Putamen (tissue), 1 donor: ENCODE measurements around the gene WDR38.

Experiments used
- DNase-seq: peaks from one replicate; pipeline ENCODE4 v3.0.0-alpha.2; 2016; ENCODE audit warnings: low spot score

WDR38 gene

DNA sequence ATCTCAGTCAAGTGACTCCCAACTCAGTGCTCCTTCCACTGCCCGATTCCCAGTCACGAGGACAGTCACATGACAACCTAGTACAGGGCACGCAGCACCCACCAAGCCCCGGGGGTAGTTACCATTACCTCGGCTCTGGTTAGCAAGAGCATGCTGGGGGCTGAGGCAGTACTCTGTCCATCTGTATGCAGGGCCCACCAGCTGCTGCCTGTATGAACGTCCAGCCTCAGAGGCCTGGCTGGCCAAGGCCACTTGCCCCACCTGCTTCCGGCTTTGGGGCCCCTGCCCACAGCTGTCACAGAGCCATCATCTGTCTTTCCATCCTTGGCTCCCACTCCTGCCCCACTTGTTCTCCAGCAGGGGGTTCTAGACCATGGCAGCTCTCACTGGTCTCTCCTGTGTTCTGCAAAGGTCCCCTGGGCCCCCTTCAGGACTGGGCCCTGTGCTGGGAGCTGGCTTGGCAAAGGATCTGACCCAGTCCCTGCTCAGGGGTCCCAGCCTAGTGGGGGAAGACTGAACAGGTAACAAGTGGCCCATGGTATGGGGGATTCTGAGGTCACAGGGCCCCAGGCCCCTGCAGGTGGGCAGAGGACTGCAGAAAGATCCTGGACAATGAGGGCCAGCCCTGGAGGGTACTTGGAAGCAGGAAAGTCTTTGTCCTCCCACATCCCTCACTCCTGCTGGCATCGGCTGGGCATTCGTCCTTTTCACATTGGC, 5.2 kb downstream of the WDR38 start:
- no peak for DNase-seq

DNA sequence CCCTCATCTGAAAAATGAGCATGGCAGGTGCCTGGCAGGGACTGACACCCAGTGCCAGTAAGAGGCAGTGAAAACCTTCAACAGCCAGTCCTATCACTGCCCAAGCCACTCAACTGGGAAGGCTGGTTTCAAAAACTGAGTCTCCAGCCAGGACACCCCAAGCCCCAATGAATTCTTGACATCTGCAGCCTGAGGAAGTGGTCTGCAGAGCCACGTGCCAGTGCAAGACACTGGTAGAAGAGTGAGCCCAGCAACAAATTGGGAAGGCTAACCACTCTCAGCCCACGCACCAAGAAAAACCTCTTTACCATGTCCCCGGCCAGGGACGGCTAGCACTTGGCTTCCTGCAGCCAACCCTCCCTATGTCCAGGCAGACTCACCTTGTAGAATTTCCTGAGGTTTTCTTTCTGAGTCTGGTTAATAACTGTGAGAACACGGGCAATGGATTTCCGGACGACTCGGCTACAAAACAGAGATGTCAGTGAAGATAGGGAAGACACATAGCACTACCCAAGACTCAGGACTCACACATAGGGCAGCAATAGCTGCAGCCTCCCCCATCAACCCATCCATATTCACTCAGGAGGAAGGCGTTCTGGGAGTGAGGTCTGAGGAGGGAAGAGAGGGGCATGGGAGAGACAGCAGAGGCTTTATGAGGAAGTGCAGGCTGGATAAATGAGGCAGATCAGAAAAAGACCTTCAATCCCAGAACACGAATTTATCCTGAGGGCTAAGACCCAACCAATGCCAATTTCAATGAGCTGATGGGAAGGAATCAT, 6.7 kb downstream of the WDR38 start:
- no peak for DNase-seq

DNA sequence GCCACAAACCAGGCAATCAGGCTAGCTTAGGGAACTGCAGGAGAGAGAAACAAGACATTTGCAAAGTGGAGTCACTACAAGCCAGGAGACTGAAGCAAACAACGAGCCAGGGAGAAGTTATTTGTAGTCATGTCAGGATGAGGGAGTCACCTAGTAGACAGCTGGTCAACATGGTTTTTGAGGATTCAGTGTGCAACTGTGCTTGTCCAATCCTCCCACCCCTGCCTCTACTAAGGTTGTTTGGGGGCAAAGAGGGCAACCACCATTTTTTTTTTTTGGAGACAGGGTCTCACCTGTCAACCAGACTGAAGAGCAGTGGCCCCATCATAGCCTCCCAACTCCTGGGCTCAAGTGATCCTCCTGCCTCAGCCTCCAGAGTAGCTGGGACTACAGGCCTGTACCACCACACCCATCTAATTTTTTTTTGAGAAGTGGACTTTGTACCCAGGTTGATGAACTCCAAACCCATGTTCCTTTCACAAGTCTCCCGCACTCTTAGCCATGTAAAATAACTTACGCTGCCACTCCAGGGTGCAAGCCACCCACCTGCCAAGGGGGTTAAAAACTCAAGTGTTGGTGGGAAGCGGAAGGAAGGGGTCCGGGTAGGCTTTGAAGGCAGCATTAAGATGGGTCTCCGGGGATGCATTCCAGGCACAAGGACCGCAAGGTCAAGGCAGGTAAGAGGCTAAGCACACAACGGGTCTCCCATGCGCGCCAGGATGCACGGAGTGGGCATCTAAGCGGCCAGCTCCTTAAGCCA, 7.5 kb downstream of the WDR38 start:
- no peak for DNase-seq

DNA sequence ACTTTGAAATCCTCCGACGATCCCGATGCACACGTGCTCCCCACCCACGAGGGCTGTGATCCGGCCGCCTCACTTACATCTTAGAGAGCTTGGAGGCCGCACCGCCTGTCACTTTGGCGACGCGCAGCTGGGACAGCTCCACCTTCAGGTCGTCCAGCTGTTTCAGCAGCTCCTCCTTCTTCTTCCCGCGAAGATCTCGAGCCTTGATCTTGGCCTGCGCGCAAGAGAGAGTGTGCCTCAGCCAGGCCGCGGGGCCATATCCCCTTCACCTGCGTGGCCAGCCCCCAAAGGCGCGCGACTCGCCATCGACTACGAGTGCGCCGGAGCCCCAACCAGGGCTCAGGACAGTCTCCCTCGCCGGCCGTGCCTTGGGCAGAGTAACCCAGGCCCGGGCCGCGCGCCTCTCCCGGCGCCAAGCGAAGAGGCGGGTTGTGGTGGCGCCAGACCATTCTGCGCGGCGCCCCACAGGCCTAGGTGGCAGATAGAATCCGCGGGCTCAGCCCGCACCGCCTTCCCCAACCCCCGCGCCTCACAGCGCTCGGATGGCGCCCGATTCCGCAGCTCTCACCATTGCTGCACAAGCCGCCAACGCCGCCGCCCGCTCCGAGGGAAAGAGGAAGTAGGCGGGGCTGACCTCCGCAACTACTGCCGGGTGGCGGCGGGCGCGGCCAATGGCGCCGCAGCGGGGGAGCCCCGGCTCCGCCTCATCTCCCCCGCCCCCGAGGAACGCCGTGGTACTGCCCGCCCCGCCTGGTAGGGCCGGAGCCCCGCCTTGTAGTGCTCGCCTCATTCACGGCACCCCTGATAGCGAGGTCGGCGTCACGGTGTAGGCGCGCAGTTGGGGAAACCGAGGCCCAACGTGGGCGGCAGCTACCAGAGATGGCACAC, 8.3 kb downstream of the WDR38 start, which contains the start of the genes ARPC5L and RPL35:
Gene ARPC5L (plus strand): TSS at position 789 of the 888 bp plus-strand sequence. CDS start 7,161 bp downstream, outside the sequence.
Gene RPL35 (minus strand): TSS at position 616 of the 888 bp plus-strand sequence. CDS start 45 bp downstream, at position 571.
- DNase-seq = peak; percentile 94

DNA sequence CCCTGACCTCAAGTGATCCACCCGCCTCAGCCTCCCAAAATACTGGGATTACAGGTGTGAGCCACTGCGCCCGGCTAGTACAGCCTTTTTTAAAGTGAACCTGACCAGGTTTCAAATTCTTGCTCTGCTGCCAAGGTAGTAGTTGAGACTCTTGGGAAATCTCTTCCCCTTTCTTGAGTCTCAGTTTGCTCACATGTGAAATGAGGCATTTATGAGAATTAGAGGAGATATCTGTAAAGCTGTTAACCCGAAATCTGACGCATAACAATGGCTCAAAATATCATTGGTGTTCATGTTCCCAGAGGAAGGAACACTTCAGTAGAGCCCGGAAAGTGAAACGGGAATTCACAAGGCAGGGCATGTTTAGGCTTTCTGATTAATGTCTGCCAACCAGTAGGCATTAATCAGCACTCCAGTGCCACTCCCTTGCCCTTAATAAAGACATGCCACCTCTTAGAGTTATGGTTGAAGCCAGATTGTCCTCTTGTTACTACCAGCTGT, 10.2 kb downstream of the WDR38 start:
- DNase-seq = no peak

DNA sequence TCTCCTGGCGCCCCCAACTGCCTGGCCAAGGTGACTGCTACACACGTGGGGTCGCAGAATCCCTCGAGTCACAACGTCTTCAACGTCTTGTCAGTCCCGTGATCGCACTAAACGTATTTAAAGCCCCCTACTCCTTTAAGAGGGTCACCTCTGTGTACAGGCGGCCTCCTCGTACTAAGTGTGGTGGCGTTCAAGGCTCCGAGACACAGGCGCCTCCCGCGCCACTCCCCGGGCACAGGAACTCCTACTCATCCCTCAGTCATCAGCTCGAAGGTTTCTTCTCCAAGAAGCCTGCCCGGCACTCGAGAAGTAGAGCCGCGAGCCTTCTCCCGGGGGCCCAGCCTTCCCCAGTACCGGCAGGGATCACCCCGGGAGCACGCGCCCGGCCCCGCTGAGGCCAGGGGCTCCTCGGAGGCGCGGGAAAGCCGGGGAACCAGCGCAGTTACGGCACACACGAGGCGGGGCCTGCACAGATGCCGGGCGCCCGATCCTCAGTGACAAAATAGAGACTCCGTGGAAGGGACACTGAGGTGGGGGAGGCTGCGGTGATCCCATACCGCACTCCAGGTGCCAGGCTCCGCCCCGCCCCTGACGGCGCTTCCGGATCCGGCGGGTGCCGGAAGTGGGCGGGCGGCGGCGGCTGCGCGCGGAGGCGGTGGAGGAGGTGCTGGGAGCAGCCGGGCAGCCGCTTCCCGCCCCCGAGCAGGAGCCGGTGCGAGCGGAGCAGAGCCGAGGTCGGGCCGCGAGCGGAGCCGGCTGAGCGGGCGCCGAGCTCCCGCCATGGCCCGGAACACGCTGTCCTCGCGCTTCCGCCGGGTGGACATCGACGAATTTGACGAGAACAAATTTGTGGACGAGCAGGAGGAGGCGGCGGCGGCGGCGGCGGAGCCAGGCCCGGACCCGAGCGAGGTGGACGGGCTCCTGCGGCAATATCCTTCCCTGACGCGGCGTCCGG, 15.5 kb downstream of the WDR38 start:
- DNase-seq = peak; percentile 88

DNA sequence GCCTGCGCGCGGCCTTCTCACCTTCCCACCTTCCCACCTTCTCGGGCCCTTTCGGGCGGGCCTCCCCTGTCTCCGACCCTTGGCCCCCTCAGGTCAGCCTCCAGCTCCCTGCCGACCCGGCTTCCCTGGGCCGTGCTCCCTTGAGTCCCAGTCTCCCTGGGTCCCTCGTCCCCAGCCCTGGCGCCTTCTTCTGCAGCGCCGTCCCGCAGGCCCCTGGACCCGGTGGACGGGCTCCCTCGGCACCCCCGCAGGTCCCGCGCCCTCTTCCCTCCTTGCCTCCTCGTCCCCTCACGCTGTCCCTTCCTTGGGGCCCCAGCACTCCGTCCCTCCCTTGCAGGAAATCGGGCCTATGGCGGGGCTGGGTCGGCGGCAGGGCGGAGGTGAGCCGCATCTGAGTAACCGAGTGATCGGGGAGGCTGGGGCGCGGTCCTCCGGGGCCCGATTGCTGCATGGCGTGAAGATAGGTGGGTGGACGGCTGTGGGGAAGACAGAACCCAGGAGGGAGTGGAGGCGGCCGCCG, 16.3 kb downstream of the WDR38 start:
- DNase-seq = no peak

DNA sequence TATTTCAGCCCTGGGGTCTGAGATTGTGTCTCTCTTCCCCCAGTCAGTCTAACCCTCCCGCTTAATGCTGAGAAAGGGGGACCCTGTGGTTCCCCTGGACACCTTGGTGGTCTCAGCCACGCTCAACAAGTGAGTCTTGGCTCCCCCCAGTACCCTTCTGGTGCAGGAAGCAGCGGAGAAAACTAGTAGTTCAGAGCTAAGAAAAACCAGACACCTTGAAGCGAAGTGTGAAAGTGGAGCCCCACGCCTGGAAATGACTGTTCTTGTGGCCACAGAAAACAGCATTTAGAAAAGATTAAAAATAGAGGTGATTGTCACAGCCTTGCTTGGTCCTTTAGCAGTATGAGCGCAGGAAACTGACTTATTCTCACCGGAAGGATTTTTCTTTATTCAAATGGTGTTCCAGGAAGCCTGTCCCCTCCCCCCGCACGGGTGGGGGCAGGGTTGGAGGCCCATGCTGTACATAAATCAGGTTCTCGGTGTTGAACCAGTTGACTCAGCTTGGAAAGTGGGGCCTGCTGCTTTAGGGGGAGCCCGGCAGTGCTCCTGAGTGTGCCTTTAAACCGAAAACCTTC, 16.8 kb downstream of the WDR38 start:
- DNase-seq = no peak

DNA sequence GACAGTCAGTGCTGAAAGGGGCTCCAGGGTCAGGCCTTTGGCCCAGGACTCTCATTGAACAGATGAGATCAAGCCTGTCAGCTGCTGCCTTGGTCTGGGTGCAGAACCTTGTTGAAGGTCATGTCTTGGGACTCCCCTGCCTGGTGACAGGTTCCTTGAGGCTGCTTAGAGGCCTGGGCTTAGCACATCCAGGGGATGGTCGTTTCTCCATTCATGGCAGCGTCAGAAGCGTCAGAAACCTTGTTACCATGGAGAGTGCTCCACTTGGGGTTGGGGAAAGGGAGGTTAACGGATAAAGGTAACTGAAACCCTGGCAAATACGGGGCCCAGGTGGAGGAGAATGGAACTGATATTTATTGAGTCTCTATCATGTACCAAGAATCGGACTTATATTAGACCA, 17.5 kb downstream of the WDR38 start:
- DNase-seq = no peak

DNA sequence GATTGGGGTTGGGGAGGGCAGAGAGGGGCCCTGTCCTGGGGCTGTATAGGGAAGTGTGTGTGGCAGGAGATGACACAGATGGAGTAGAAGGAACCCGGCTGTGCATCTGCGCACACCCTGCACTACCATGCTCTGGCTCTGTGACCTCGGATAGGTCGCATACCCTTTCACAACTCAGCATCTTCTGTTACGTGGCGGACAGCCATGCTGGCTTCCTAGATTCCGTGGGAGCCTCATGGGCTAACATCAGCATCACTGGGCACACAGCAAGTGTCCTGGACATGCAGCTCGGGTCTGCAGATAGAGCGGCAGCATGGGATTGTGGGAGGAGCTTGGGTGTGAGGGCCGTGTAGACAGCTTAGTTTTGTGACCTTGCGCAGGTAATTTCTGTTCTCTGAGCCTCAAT, 17.9 kb downstream of the WDR38 start:
- DNase-seq = no peak

DNA sequence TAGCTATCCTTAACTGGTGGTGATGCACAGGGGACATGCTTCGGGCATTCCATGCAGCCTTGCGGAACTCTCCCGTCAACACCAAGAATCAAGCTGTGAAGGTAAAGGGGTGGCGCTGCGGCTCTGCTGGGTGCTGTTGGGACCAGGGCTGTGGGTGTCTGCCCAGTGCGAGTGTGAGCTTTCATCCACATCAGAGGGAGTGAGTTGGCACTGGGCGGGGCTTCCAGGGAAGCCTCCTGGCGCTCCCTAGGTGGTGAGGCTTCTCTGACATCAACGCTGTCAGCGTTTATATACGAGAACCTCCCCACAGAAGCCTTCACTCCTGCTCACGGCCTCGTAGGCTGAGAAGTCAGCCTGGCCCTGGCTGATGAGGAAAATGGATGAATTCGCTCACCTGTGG, 20.4 kb downstream of the WDR38 start:
- DNase-seq = no peak

DNA sequence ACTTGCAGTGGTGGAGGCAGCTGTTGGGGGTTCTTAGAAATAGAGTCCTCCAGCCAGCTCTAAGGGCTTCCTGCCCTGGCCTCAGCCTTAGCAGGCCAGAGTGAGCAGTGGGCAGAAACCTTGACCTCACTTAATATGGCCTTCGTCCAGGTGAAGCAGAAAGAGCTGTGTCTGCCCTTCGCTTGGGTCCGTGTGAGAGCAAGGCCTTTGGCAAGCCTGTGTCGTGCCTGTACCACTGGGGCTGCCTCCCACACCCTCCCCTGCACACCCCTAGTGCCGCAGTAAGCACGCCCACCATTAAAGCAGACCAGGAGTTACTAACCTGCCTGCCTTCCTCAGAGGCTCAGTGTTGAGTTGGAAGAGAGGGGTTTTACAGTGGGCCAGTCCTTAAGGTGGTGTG, 22.2 kb downstream of the WDR38 start:
- no peak for DNase-seq

DNA sequence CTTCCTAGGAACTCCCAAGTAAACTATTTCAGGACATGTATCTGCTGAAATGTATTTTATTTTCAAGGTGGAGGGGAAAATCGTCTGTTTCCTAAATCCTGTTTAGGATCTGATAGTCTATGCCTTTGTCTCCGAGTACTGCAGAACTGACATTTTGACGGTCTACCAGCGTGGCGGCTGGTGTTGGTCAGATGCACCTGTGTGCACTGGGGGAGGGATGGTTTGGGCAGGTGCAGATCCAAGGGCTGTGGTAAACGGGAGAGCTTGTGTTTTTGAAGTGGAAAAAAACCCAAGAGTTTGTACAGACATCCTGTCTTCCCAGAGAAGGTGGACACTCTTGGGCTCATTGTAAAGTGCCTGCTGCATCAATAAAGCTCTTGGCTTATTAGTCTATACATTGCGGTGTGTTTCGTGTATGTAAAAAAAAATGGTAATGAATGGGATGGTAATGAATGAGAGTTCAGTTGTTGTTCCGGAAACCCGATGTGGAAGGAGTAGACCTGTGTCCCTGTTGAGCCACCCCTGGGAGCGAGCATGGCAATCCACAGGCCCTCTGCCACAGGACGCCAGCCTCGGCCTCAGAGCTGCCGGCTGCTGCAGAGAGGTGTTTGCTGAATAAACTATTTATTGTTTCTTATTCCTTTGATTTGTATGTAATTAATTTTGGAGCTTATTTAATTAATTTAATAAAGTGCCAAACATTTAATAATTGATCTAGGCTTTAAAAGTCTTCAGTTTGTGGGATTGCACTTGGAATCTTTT, 23.9 kb downstream of the WDR38 start:
- no peak for DNase-seq

DNA sequence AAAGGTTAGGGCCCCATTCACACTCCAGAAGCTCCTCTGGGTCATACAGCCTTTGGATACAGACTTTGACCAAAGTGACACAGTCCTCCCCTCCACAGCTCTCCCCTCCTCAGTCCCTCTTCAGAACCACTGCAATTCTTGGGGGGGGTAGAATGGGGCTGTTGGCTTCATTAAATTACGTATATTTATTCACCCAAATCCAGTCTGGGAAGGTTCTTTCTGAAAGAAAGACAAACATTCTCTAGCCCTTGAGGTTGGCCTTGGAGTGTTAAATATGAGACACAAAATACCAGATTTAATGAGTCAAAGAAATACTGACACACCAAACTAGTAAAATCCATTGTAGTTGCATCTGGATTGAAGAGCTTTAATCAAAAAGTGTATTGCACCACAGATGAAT, 24.8 kb downstream of the WDR38 start:
- DNase-seq = no peak

DNA sequence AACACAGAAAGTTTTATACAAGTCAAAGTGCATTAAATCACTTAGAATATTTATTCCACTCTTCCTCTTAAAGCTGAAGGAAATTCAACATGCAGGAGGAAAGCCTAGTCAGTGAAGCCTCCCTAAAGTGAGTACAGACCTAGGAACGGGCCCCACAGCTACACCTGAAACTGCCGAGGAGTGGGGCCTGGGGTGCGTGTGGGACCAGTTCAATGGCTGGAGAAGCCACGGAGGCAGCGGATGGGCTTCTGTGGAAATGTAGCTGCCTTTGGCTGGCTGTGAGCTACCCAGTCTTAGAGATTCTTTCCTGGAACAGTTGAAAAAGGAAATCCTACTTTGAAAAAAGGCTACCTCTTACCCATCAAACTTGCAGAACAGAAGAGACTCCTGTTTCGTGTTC, 25.3 kb downstream of the WDR38 start:
- no peak for DNase-seq

DNA sequence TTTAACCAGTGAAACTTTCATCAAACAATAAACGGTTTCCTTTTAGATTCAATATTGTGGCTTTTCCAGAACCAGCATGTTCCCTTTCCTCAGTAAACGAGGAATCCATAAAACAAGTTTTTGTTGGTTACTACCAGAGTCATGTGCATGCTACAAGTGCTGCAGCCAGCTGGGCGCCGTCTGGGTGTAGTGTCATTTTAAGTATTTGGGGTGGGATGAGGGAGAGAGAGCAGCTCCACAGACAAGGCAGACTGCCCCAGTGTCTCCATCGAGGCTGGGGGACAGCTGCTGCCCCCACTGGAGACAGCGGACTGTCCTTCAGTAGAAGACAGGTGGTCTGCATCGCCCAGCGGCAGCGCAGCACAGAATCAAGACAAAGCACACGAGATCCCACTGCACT, 26.0 kb downstream of the WDR38 start:
- no peak for DNase-seq

DNA sequence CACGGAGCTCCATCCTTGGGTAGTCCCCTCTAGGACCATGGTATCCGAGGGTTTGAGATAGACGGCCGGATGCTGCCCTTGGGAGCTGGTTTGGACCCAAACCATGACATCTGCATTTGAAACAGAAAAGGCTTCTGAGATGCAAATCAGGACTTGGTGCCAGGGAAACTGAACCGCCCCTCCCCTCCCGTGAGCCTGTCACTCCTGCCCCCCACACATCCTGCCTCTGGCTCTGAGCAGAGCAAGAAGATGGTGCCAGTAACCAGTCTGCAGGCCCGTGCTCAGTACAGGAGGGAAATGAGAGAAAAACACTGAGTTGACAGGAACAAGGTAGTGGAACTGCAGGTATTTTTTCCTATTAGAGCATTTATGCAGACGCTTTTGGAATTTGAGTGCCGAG, 27.2 kb downstream of the WDR38 start:
- peak; percentile 70 for DNase-seq

DNA sequence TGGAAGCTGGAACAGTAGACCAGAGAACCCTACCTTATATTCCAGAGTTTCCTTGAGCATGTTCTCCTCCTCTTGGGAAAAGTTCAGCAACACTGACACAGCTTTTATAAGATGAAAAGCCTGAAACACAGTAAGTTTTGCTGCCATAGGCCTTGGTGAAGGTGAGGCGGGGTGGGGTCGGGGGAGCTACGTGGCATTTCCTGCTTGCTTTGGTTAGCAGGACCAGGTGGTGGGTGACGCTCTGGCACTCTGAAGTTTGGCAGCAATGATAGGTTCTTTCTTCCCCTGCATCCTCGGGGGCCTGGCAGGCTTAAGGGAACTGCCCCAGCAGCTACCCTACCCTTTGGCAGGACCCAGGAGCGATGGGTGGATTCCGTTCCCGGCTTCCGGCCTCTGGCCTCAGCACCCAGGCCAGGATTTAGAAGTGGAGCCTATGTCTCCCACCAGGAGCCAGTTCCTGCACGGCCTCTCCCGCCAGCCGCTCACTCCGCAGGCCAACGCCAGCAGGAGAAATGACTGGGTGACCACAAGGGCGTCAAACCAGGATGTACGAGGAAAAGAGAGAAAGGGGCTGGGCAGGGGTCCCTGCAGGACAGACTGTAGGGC, 28.0 kb downstream of the WDR38 start:
- DNase-seq = no peak
